Stimulated activated CD8-positive, alpha-beta memory T cell treated with anti-CD3 and anti-CD28 coated beads, Interleukin-15, amount 100 ng/mL, for 1 hour (primary cell): Measurements from ENCODE around the gene IRAG1.

Source experiments
- DNase-seq: peaks from one replicate; pipeline ENCODE4 v3.0.0-alpha.2; 2020; ENCODE audit warnings: low read depth

The IRAG1 gene

DNA sequence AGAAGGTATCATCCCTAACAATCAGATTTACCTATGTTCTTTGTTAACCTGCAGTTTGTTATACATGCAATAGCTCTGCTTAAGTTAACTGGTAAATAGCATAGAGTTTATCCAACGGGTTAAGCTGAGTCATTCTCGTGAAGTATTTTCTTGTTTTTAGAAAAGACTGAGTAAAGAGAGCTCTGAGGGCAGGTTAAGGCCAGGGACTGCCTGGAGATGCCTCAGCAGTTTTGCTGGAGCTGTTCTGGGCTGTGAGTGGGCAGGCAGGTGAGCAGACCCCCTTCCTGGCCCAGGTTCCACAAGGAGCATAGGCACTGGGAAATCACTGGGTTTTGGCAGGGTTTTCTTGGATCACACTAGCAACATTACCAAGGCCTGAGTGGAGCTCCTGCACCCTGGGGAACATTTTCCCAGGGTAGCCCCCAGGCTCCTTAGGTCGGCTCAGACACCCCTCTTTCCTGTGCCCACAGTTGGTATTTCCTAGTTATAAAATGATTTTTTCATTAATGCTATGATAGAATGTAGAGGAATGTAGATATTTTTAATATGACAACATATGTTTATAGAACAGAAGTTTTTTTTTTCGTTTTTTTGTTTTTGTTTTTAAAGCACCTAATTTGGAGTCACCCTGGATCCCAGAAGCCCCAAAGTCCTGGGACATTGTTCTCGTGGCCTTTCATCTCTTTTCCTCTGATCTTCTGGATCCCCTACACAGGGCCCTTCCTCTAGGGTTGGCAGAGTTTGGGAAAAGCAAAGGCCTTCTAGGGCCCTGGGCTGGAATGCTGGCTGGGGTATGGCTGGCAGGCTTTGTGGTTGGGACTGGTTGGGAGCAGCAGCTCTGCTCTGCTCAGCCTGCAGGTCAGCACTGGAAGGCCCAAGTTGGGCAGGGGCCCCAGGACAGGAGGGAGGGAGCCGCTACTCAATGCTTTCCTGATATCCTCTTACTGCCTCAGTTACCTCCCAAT, 26.7 kb downstream of the IRAG1 start:
- DNase-seq = no peak

DNA sequence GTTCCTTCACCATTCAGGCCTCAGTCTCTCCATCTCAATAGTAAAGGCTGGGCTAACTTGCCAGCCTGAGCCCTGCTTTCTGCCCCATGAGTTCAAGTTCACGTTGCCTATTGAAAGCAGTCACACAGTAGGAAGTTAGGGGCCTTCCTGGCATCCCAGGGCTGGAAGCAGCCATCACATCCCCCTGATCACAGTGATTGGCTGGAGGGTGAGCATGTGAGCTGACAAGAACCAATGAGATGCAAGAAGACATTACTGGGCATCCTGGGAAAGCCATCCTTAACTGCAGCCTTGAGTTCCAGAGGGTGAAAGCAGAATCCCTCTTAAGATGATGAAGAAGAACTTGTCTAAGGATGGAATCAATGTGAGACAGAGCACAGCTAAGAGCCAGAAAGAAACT, 29.1 kb downstream of the IRAG1 start:
- DNase-seq = no peak

DNA sequence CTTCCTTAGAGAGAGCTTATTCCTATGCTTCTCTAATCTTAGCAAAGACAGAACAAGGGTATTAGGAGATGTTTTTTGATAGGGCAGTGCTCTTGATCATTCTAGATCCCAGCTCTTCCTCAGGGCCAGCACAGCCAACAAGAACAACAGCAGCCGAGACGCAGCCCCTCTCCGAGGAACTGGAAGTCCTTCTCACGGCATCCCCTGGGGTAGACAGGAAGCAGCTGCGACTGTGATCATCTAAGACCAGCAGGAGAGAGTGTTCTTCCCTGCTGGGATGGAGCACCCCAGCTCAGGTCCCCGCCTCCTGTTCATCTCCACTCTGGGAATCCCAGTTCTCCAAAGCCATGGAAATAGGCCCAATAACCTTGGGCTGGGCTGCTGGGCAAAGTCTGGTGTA, 29.6 kb downstream of the IRAG1 start:
- DNase-seq = no peak

DNA sequence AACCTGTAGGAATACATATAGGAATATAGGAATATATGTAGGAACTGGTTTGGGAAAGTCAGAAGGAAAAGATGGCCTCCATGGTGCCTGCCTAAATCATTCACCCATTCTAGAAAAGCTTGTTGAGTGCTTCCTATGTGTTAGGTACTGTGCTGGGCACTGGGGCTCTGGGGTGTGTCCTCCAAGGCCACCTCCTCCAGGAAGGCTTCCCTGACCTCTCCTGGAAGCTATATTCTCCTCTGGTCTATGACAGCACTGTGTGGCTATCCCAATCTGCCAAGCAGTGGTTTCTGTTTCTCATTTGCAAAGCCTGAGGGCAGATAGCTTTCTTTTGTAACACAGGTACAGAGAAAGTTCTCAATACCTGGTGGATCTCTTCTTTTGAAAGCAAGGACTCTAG, 30.2 kb downstream of the IRAG1 start:
- no peak for DNase-seq

- no peak for DNase-seq
Measured at GRCh38 chr11:10660323-10660722, 33.2 kb downstream of the IRAG1 start.

DNA sequence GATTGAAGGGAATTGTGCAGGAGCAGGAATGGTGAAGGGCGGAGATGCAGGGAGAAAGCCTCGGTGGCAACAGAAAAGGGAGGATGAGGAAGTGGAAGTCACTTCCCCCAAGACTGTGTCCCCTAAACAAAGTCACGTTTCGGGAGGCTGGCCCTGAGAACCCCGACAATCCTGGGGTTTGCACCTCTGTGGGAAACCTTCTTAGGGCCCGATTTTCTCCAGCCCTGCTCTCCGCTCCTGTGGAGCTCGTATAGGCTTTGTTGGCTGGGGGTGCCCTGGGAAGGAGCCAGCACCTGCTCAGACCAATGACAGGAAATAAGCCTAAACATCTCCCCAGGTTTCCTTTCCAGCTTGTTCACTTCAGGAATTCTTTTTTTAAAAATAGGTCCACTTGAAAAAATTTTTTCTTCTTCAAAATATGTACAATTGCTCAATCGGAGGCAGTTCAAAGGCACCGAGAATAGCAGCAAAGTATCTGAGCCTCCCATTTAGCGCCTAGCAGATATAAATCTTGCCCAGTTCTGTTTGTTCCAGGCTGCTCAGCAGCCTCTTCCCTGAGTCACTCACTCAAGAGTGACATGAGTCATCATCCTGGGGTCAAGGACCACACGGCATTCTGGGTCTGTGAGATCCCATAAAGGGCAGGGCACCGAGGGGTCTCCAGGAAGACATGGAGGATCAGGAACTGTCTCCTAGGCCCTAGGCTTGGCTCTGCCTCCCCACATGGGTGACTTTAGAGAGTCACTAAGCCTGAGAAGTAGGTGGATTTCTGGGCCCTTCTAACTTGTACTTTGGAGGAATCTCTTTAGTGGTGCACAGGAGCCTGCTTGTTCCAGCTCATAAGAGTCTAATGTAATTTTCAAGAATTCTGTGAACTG, 34.0 kb downstream of the IRAG1 start:
- DNase-seq = no peak

- no peak for DNase-seq
Measured at GRCh38 chr11:10658621-10659338, 34.8 kb downstream of the IRAG1 start.

DNA sequence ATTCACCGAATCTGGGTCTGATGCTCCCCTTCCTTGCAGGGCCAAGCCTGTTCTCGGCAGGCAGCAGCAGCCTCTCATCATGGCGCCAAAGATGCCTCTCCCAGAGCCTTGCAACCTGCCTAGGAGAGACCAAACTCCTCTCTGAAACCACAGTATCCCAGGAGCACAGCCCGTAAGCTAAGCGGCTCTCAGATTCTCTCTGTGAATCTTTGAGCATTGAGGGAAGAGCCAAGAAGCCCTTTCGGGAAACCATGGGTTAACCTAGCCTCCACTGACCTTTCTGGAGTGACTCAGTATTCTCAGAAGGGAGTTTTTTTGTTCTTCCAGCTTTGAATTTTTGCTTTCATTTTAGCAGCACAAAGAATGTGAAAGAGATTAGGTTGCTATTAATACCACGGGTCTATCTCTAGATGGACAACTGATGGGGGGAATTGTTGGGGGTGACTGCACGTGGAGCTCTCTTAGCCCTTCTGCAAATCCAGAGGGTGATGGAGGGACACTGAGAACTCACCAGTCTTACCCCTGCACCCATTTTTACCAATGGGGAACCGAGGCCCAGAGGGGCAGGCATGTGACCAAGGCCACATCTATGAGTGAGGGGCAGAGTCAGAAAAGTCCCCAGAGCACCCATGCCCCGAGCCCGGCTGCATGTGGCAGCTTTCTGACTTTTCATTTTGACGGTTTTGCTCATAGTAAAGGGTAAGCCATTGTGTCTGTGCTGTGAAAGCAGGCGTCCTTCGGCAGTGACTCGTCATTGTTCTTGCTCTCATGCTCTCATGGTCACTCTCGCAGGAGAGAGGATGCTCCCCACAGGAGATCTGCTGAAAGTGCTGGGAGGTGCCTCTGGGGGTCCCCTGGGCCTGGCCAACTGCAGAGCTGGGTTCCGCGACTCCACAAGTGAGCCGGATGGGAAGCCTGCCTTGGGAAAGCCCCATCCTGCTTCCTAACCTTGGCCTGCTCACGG, 36.0 kb downstream of the IRAG1 start:
- no peak for DNase-seq

DNA sequence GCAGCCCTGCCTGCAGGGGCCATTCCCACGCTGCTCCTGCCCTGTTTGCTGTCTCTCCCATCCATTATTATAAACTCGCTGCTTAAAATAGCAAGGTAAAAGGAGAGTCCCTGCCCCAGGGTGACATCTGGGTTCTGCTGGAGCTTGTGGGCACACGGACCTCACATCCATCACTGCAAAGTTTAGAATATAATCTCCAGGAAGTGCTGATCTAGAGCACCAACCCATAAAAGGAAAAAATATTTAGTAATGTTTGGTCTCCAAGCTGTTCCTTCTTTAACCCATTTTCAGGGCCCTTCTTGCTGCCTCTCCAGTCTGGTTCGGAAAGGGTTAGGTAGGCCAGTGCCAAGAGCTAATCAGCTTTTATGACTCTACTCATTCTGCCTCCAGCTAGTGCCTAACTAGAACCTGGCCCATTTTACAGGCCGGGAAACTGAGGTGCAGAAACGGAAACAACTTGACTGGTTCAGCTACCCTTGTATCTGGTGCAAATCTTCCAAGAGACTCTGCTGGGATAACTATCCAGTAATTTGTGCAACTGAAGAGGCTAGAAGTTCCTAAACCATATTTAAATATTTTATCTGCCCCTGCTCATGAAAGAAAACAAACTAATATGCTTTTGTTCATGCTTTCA, 37.5 kb downstream of the IRAG1 start:
- DNase-seq = no peak

- no peak for DNase-seq
Measured at GRCh38 chr11:10655227-10655626, 38.3 kb downstream of the IRAG1 start.

DNA sequence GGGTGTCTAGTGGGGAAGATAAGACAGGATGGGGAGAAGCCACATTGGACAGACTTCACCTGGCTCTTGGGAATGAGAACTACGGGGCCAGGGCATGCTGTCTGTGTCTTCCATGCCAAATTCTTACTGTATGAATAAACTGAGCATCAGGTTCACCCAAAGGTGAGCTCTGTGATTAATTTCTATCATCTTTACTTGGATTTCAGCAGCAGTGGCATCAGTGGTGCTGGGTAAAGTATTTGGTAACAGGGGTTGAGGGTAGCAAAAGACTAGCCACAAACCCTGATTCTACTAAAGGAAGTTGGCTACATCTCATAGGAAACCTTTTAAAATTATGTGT, 38.8 kb downstream of the IRAG1 start:
- no peak for DNase-seq

- no peak for DNase-seq
Measured at GRCh38 chr11:10653946-10654810, 39.4 kb downstream of the IRAG1 start.

DNA sequence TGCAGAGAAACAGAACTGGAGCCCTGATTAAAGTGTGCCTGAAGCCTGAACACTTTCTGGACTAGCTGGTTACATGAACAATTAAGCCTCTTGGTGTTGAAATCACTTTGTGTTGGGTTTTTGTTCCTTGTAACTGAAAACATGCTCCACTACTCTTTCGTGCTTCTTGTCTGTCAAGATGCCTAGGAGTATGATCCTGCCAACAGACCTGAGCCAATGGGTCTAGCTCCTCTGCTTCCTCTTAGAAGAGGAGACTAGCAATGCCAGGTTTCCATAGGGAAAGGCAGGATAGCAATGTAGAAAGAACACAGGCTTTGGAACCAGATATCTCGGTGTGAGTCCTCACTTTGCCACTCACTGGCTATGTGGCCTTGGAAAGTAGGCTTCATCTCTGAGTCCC, 40.3 kb downstream of the IRAG1 start:
- DNase-seq = no peak

DNA sequence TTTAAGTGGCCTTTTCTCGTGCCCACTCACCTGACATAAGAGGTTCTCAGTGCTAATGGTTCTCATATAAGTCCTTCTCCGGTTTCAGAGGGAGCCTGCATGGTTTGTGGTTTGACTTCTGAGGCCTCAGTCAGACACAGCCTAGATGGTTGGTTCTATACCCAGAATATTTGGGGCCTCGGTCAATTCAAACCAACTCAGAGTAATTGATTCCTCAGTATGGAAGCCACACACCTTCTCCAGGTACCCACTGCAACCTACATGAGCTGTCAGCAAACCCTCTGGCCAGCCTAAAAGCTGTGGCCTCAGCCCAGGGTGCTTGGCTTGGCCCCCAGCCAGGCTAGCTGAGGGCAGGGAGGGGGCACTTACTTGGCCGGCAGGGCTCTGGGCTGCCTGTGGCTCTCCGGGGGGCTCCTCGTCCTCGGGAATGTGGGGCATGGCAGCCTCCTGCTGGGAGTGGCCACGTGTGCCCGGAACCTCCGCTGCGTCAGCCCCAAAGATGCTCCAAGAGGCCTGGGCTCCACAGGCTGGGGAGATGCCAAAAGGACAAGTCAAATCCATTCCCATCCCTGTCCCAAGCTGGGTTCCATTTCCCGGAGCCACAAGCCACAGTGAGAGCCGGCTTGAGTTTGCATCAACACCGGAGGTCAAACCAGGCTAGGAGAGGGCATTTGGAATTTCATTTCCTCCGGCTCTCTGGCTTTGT, 41.7 kb downstream of the IRAG1 start:
- no peak for DNase-seq

DNA sequence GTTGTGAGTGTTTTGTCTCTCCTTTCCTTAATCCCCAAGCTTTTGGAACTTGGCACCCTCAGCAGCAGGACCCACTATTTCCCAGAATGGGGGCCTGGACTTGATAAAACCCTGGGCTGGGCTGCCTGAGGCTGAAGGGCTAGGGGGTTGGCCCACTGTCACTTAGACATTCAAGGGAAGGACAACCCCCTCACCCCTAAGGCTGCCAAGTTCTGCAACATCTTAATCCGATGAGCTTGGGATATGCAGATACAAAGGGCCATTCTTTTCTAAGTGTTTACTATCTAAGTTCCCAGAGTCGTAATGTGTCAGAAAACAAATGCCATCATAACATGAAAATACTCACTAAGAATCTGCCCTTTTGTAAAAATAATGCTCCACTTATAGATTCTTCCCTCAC, 42.9 kb downstream of the IRAG1 start:
- DNase-seq = no peak

GRCh38 chr11:10650166-10650565, 43.4 kb downstream of the IRAG1 start:
- no peak for DNase-seq

- no peak for DNase-seq
Measured at GRCh38 chr11:10648871-10649270, 44.7 kb downstream of the IRAG1 start.

GRCh38 chr11:10646681-10647355, 46.7 kb downstream of the IRAG1 start:
- no peak for DNase-seq

DNA sequence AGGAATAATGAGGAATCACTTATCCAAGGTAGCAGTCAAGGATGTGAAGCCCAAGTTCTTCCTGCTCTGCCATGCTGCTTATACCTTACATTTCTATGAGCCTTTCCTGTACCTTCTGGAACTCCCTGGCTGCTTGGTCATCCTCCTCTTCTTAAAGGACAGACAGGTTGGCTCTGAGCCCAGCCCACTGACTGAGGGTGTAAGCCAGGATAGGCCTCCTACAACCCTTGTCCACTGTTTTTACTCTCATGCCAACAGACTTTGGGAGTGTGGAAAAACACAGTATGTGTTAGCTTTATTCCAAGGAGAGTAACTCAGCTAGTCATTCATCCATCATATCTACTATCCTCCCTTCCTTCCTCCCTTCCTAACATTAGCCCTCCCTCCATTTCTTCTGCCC, 47.5 kb downstream of the IRAG1 start:
- DNase-seq = no peak
